SHP77 (cell line): ENCODE measurements around the gene RFTN2.
"Not testable (repeated sequence)": the region's sequence is repeated elsewhere in the genome, so short reads cannot be mapped to it uniquely, and the experiment has no call there.

Experiments
- DNase-seq, 2 experiments: peaks; one replicate each; lab custom pipeline; 2025; lab: John Stamatoyannopoulos, UW

The RFTN2 gene

GRCh38 chr2:197601726-197602125 lies 73.7 kb downstream of the RFTN2 start:
- no peak for DNase-seq

GRCh38 chr2:197600306-197600705 lies 75.1 kb downstream of the RFTN2 start:
- no peak for DNase-seq

GRCh38 chr2:197599285-197599965 lies 76.0 kb downstream of the RFTN2 start:
- DNase-seq, result peak in 1 of 2 experiments; percentile 13

DNA sequence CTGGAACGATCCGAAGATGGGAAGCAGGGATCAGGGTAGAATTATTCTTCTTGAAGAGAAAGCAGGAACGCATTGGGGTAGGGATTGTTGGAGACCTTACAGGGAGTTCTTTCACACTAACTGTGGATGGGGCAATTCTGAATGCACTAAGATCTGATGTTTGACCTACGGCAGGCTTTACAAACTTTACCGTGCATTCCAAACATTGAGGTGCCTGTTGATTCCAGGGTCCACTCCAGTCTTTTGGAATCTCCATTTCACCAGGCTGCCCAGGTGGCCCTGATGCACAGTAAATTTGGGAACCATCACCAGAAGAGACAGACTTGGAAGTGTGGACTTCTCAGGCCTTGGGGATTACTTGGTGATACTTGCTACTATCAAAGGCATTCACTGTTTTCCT lies 76.9 kb downstream of the RFTN2 start:
- no peak for DNase-seq

- DNase-seq, result no peak
Measured at GRCh38 chr2:197597166-197597565, 78.2 kb downstream of the RFTN2 start.

DNA sequence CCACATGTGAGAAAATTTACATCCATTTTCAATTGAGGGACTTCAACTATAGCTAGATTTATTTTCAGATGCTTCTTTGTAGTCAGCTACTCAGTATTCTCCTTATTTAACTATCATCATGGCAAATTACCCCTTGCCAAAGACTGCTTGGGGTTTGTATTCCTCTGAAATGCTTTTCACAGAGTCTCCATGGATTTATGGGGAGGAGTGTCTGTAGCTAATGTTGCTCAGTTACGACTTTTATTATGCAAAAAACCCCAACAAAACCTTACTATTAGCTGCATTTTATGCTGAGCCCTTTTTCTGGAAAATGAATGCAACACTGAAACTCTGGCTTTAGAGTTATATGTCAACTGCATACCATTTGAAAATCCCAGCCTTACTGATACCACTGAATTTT lies 78.6 kb downstream of the RFTN2 start:
- no peak for DNase-seq

GRCh38 chr2:197591339-197592072 lies 83.9 kb downstream of the RFTN2 start:
- no peak for DNase-seq

DNA sequence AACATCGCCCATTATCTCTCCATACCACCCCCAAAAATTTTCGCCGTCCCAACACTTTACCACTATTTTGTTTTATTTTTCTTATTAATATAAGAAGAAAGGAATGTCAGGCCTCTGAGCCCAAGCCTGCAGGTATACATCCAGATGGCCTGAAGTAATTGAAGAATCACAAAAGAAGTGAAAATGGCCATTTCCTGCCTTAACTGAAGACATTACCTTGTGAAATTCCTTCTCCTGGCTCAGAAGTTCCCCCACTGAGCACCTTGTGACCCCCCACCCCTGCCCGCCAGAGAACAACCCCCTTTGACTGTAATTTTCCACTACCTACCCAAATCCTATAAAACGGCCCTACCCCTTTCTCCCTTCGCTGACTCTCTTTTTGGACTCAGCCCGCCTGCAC lies 88.1 kb downstream of the RFTN2 start:
- not testable (repeated sequence) for DNase-seq

GRCh38 chr2:197580166-197580565 lies 95.2 kb downstream of the RFTN2 start:
- DNase-seq, result not testable (repeated sequence)

DNA sequence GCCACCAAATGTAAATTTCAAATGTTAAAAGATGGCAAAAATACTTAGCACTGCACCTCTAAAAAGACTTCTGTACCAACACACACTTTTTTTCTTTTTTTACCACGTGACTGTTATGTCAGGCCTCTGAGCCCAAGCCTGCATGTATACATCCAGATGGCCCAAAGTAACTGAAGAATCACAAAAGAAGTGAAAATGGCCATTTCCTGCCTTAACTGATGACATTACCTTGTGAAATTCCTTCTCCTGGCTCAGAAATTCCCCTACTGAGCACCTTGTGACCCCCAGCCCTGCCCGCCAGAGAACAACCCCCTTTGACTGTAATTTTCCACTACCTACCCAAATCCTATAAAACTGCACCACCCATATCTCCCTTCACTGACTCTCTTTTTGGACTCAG lies 97.1 kb downstream of the RFTN2 start:
- not testable (repeated sequence) for DNase-seq

- DNase-seq, result no peak
Measured at GRCh38 chr2:197577446-197577845, 97.9 kb downstream of the RFTN2 start.

- DNase-seq, result no peak
Measured at GRCh38 chr2:197576631-197577030, 98.8 kb downstream of the RFTN2 start.

- no peak for DNase-seq
Measured at GRCh38 chr2:197575987-197576386, 99.4 kb downstream of the RFTN2 start.

- DNase-seq, result no peak
Measured at GRCh38 chr2:197573608-197574007, 101.8 kb downstream of the RFTN2 start.

DNA sequence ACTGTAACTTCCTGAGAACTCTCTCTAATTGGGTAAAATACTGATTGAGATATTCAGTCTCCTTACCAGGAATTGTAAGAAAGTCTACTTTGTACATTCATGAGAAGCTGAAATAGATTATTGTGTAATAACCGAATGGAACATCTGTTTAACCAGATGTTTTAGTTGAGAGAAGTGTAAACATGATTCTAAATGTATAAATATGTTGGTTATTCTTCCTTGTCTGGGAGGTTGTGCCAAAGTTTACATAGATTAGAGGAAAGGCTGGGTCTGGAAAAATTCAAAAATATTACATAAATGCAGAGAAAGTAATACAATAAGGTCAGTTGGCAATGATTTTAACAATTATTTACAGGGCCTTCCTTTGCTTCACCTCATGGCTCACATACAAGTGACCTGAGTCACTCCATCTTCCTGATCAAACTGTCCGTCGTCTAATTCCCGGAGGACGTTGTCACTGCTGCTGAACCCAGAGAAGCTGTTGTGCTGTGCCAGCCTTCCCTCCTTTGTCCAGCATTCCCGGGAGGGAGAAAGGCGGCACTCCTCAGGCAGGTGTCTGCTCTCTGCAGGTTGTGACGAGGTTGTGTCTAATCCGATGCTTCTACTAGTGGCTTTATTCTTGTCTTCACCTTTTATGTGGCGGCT lies 103.6 kb downstream of the RFTN2 start:
- no peak for DNase-seq

DNA sequence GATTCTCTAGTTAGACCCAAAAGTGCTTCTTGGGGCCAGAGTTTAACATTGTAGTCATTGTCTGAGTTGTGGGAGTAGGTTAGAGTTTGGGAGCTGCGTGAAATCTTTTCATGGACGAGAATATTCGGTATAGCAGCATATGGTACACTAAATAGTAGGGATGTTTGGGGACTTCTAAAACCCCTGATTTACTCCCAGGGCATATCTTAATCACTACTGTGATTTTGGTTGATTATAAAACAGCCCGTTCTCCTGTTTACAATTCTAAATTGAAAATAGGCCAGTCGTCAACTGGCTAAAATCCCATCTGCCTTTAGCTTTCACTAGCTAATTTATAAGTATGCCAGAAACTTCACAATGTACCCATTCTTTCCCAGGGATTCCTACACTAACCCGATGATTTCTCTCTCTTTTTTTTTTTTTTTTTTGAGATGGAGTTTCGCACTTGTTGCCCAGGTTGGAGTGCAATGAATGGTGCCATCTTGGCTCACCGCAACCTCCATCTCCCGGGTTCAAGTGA lies 115.2 kb downstream of the RFTN2 start:
- DNase-seq, result no peak

- no peak for DNase-seq
Measured at GRCh38 chr2:197559681-197560080, 115.7 kb downstream of the RFTN2 start.

DNA sequence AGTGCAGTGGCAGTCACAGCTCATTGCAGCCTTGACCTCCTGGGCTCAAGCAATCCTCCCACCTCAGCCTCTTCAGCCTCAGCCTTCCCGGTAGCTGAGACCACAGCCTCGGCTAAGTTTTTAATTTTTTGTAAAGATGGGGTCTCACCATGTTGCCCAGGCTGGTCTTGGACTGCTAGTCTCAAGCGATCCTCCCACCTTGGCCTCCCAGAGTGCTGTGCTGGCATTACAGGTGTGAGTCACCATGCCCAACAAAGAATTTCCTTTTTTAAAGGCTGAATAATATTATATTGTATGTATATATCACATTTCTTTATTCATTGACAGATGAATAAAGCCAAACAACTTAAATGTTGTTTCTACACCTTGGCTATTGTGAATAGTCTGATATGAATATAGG lies 117.0 kb downstream of the RFTN2 start:
- DNase-seq, result no peak

DNA sequence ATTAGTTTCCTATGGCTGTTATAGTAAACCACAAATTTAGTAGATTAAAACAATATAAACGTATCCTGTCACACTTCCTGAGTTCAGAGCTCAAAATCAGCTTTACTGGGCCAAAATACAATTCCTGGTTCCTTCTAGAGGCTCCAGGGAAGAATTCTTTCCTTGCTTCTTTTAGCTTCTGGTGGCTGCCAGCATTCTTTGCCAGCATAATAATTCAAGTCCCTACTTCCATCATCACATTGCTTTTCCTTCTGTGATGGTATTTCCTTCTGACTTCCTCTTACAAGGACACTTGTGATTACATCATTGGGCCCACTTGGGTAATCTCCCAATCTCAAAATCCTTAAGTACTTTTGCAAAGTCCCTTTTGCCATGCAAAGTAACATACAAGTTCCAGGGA lies 118.9 kb downstream of the RFTN2 start:
- DNase-seq, result no peak

DNA sequence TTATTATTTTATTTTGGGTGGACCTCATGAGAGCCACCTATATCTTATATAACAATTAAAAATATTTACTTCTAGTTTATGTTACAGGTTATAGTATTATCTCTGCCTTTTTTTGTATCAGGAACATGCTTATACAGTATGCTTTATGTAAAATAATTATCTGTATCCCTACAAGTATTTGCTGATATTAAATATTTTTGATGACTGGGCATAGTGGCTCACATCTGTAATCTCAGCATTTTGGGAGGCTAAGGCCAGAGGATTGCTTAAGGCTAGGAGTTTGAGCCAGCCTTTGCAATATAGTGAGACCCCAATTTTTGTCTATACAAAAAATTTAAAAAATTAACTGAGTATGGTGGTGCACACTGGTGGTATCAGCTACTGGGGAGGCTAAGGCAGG lies 119.9 kb downstream of the RFTN2 start:
- DNase-seq, result no peak

DNA sequence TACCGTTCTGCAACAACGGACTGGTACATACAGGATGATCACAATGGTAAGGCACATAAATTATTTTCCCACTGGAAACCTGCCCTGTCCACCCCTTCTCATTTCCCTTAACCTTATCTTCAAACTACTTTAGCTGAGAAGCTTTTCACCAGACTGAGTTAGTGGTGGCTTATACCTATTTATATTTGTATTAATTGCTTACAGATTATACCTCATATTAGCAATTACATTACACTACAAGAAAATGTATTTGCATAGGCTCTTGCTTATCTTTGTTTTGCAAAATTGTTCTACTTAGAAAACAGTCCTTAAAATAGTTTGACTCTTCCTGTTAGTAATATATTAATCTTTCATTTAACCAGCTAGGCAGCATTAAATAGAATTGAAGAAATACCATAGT lies 124.1 kb downstream of the RFTN2 start:
- DNase-seq, result not testable (repeated sequence)

- DNase-seq, result no peak
Measured at GRCh38 chr2:197548582-197548981, 126.8 kb downstream of the RFTN2 start.
